H9 (cell line): ENCODE measurements around the gene FAM120C. TPM values are rescaled to one million over a fixed set of nuclear protein-coding genes. Genes with fewer than 3 reads are reported as not detected.

ENCODE experiments used
- DNase-seq: peaks from one replicate; pipeline ENCODE4 v3.0.0-alpha.2; 2017
- H2AFZ ChIP-seq: one replicate; pipeline ENCODE4 v1.6.1; 2013; ENCODE audit warnings: mild to moderate bottlenecking, low read length, control low read depth, moderate library complexity
- H2AK5ac ChIP-seq: 2 replicates; pipeline ENCODE4 v1.6.1; 2013; ENCODE audit warnings: low read length, control low read depth, mixed read lengths; ENCODE audit not compliant: insufficient read length
- H2BK120ac ChIP-seq: one replicate; pipeline ENCODE4 v1.6.1; 2013; ENCODE audit warnings: low read depth, mild to moderate bottlenecking, low read length, control low read depth, inconsistent platforms; ENCODE audit not compliant: poor library complexity, severe bottlenecking
- H2BK12ac ChIP-seq: 2 replicates; pipeline ENCODE4 v1.6.1; 2013; ENCODE audit warnings: low read length, control low read depth, mixed read lengths, low read depth; ENCODE audit not compliant: insufficient read length
- H2BK15ac ChIP-seq: 2 replicates; pipeline ENCODE4 v1.6.1; 2013; ENCODE audit warnings: low read depth, low read length, control low read depth
- H2BK20ac ChIP-seq: one replicate; pipeline ENCODE4 v1.6.1; 2013; ENCODE audit warnings: low read depth, mild to moderate bottlenecking, low read length, control low read depth, inconsistent platforms; ENCODE audit not compliant: poor library complexity, severe bottlenecking
- H2BK5ac ChIP-seq: 2 replicates; pipeline ENCODE4 v1.6.1; 2013; ENCODE audit warnings: low read length, control low read depth, mixed read lengths; ENCODE audit not compliant: insufficient read length
- H3K14ac ChIP-seq: 2 replicates; pipeline ENCODE4 v1.6.1; 2013; ENCODE audit warnings: low read length, control low read depth; ENCODE audit not compliant: insufficient read depth
- H3K18ac ChIP-seq: 2 replicates; pipeline ENCODE4 v1.6.1; 2013; ENCODE audit warnings: low read depth, mild to moderate bottlenecking, mixed read lengths, low read length, control low read depth; ENCODE audit not compliant: insufficient read length
- H3K23ac ChIP-seq: 2 replicates; pipeline ENCODE4 v1.6.1; 2013; ENCODE audit warnings: low read length, control low read depth, mixed read lengths, low read depth; ENCODE audit not compliant: insufficient read length
- H3K23me2 ChIP-seq: 2 replicates; pipeline ENCODE4 v1.6.1; 2013; ENCODE audit warnings: low read depth, mild to moderate bottlenecking, mixed read lengths, low read length, control low read depth; ENCODE audit not compliant: insufficient read length, poor library complexity, severe bottlenecking
- H3K27ac ChIP-seq: 2 replicates; pipeline ENCODE4 v1.5.1; 2013; ENCODE audit warnings: low read length, control low read depth, mixed read lengths, low read depth; ENCODE audit not compliant: insufficient read length
- H3K27me3 ChIP-seq: 2 replicates; pipeline ENCODE4 v1.6.1; 2013; ENCODE audit warnings: low read length, control low read depth, inconsistent platforms; ENCODE audit not compliant: insufficient read depth
- H3K4ac ChIP-seq: 2 replicates; pipeline ENCODE4 v1.6.1; 2013; ENCODE audit warnings: low read depth, mild to moderate bottlenecking, control low read depth, inconsistent platforms, low read length, moderate library complexity
- H3K4me1 ChIP-seq: 2 replicates; pipeline ENCODE4 v1.6.1; 2013; ENCODE audit warnings: low read length, control low read depth, inconsistent platforms; ENCODE audit not compliant: insufficient read depth
- H3K4me2 ChIP-seq: 2 replicates; pipeline ENCODE4 v1.6.1; 2013; ENCODE audit warnings: low read length, control low read depth, mixed read lengths; ENCODE audit not compliant: insufficient read length, insufficient read depth
- H3K56ac ChIP-seq: 2 replicates; pipeline ENCODE4 v1.6.1; 2013; ENCODE audit warnings: low read depth, mild to moderate bottlenecking, mixed read lengths, low read length, control low read depth; ENCODE audit not compliant: insufficient read length
- H3K79me1 ChIP-seq: 2 replicates; pipeline ENCODE4 v1.6.1; 2013; ENCODE audit warnings: low read depth, mild to moderate bottlenecking, moderate library complexity, low read length, control low read depth, inconsistent platforms; ENCODE audit not compliant: insufficient read depth, poor library complexity, severe bottlenecking
- H3K79me2 ChIP-seq: 2 replicates; pipeline ENCODE4 v1.6.1; 2013; ENCODE audit warnings: low read length, control low read depth, inconsistent platforms; ENCODE audit not compliant: insufficient read depth
- H3K9ac ChIP-seq: 2 replicates; pipeline ENCODE4 v1.6.1; 2013; ENCODE audit warnings: low read length, control low read depth, mixed read lengths; ENCODE audit not compliant: insufficient read length; ENCODE audit errors: extremely low read depth
- H3K9me3 ChIP-seq: one replicate; pipeline ENCODE4 v1.6.1; 2013; ENCODE audit warnings: low read depth, low read length, inconsistent platforms; ENCODE audit not compliant: control insufficient read depth
- H3T11ph ChIP-seq: one replicate; pipeline ENCODE4 v1.6.1; 2013; ENCODE audit warnings: mild to moderate bottlenecking, low read length, control low read depth, inconsistent platforms
- H4K20me1 ChIP-seq: one replicate; pipeline ENCODE4 v1.6.1; 2013; ENCODE audit not compliant: control insufficient read depth, insufficient read length, insufficient read depth
- H4K5ac ChIP-seq: 2 replicates; pipeline ENCODE4 v1.6.1; 2013; ENCODE audit warnings: low read depth, mild to moderate bottlenecking, mixed read lengths, low read length, control low read depth; ENCODE audit not compliant: insufficient read length
- H4K8ac ChIP-seq: replicated peaks from 2 replicates; pipeline ENCODE4 v1.6.1; 2013; ENCODE audit warnings: low read length, control low read depth, mixed read lengths, low read depth; ENCODE audit not compliant: insufficient read length
- H4K91ac ChIP-seq: 2 replicates; pipeline ENCODE4 v1.6.1; 2013; ENCODE audit warnings: low read depth, mild to moderate bottlenecking, moderate library complexity, mixed read lengths, low read length, control low read depth; ENCODE audit not compliant: insufficient read length
- H3K27ac Mint-ChIP-seq, 3 experiments: 2 replicates in 2 of 3; 3 replicates in 1 of 3; pipeline ENCODE4 v1.8.0; 2020 to 2021; ENCODE audit warnings: mixed read lengths in 3 of 3, mild to moderate bottlenecking in 1 of 3, moderate library complexity in 1 of 3
- H3K27me3 Mint-ChIP-seq: 2 replicates; pipeline ENCODE4 v1.8.0; 2021; ENCODE audit warnings: low read depth, mild to moderate bottlenecking, moderate library complexity, mixed read lengths
- H3K36me3 Mint-ChIP-seq, 3 experiments: 2 replicates in 2 of 3; 3 replicates in 1 of 3; pipeline ENCODE4 v1.8.0; 2020 to 2021; ENCODE audit warnings: low read depth in 3 of 3, mixed read lengths in 3 of 3; ENCODE audit not compliant: insufficient read depth in 1 of 3
- H3K4me1 Mint-ChIP-seq, 2 experiments: 2 replicates each; pipeline ENCODE4 v1.8.0; 2020; ENCODE audit warnings: mixed read lengths in 2 of 2
- H3K4me3 Mint-ChIP-seq, 2 experiments: 2 replicates in 1 of 2; 3 replicates in 1 of 2; pipeline ENCODE4 v1.8.0; 2020 to 2021; ENCODE audit warnings: mild to moderate bottlenecking in 2 of 2, mixed read lengths in 2 of 2, moderate library complexity in 1 of 2
- H3K9me3 Mint-ChIP-seq, 2 experiments: 2 replicates in 1 of 2; 3 replicates in 1 of 2; pipeline ENCODE4 v1.8.0; 2020; ENCODE audit warnings: mild to moderate bottlenecking in 2 of 2, mixed read lengths in 2 of 2, moderate library complexity in 1 of 2
- CTCF ChIP-seq: fragments of 200-600 bp; sonication (generic); conservative IDR thresholded peaks from 3 replicates; pipeline ENCODE4 v1.8.0; 2021; ENCODE audit warnings: antibody characterized with exemption, mild to moderate bottlenecking
- WGBS: extraction: QIAGEN DNeasy Blood & Tissue Kit; methylation state at CpG from one replicate; pipeline ENCODE4 v1.1.7; 2013; ENCODE audit warnings: missing lambda C conversion rate, low lambda C conversion rate, mixed read lengths; ENCODE audit not compliant: insufficient read length; ENCODE audit errors: extremely low coverage; 5-methylcytosine and 5-hydroxymethylcytosine counted together
- total RNA-seq: library from RNA; stranded (reverse); gene quantifications from 2 replicates; pipeline ENCODE4 v1.2.1, GENCODE V29; 2021

Gene FAM120C
- total RNA-seq, 1 experiment from 2014 or later, result 9.2 TPM

- Histone ChIP-seq H3K27ac (no peak overlapping the region), H3K9me3 (peaks cover 41% of the 10 kb centered on the region), H2BK20ac (no peak overlapping the region), H3K27me3 (no peaks in the 10 kb centered on the region), H4K5ac (no peak overlapping the region), H3T11ph (no peak overlapping the region), H3K79me2 (no peaks in the 10 kb centered on the region), H3K18ac (no peak overlapping the region), H3K23me2 (no peaks in the 10 kb centered on the region), H4K20me1 (no peaks in the 10 kb centered on the region), H3K56ac (no peak overlapping the region), H2BK5ac (no peak overlapping the region), H2AK5ac (no peak overlapping the region), H3K4ac (no peak overlapping the region), H3K23ac (no peak overlapping the region), H2BK120ac (no peak overlapping the region), H3K14ac (no peak overlapping the region), H3K4me2 (no peak overlapping the region), H2BK12ac (no peak overlapping the region), H2BK15ac (no peak overlapping the region), H4K8ac (no peak overlapping the region), H4K91ac (no peak overlapping the region), H2AFZ (no peak overlapping the region), H3K79me1 (no peaks in the 10 kb centered on the region), H3K4me1 (no peaks in the 10 kb centered on the region), H3K9ac (no peak overlapping the region)
- H3K27ac Mint-ChIP-seq, result no peak overlapping the region
- peaks cover 2 to 11% of the 10 kb centered on the region in 2 experiments; a peak in 2 of 4 replicates for H3K4me1 Mint-ChIP-seq
- TF ChIP-seq CTCF, result no peak
- H3K4me3 Mint-ChIP-seq, result no peak overlapping the region
- WGBS, result no CpG with 5 or more reads among the region's 3 CpGs
- H3K9me3 Mint-ChIP-seq, result peaks cover 56 to 69% of the 10 kb centered on the region in 2 experiments
- H3K27me3 Mint-ChIP-seq, result no peaks in the 10 kb centered on the region
- H3K36me3 Mint-ChIP-seq, result peaks cover 0 to 2% (median 0%) of the 10 kb centered on the region in 3 experiments; a peak in 2 of 7 replicates
- no peak for DNase-seq
These were observed 118.5 kb downstream of the FAM120C start for GRCh38 chrX:54064564-54064963.
